ENCODE data around the gene CD151. TPM values are rescaled to one million over a fixed set of nuclear protein-coding genes. Genes with fewer than 3 reads are reported as not detected.
A peak's percentile ranks its signal among the peaks of the same experiment; 100 is the strongest.

The CD151 gene
- total RNA-seq, 6 experiments from 2014 or later: 719 to 1,001 (median 755) TPM

GRCh38 chr11:848380-848931 lies 15.7 kb downstream of the CD151 start:
- Mint-ChIP-seq H3K36me3 (ENCODE audit: low read depth) (no peaks in the 10 kb centered on the region), H3K9me3 (no peaks in the 10 kb centered on the region), H3K27me3 (ENCODE audit: insufficient read depth) (peaks cover 9% of the 10 kb centered on the region), H3K4me1 (ENCODE audit: low read depth) (peaks cover 25% of the 10 kb centered on the region), H3K27ac (no peak overlapping the region), H3K4me3 (no peak overlapping the region)
- TF ChIP-seq, protein P1, sequence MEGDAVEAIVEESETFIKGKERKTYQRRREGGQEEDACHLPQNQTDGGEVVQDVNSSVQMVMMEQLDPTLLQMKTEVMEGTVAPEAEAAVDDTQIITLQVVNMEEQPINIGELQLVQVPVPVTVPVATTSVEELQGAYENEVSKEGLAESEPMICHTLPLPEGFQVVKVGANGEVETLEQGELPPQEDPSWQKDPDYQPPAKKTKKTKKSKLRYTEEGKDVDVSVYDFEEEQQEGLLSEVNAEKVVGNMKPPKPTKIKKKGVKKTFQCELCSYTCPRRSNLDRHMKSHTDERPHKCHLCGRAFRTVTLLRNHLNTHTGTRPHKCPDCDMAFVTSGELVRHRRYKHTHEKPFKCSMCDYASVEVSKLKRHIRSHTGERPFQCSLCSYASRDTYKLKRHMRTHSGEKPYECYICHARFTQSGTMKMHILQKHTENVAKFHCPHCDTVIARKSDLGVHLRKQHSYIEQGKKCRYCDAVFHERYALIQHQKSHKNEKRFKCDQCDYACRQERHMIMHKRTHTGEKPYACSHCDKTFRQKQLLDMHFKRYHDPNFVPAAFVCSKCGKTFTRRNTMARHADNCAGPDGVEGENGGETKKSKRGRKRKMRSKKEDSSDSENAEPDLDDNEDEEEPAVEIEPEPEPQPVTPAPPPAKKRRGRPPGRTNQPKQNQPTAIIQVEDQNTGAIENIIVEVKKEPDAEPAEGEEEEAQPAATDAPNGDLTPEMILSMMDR (IDR thresholded peaks at IDR 0.05): peak; percentile 94
- no peak for DNase-seq

- no peak overlapping the region for H3K4me3 Mint-ChIP-seq
- H3K36me3 Mint-ChIP-seq (ENCODE audit: low read depth): no peaks in the 10 kb centered on the region
- no peaks in the 10 kb centered on the region for H3K9me3 Mint-ChIP-seq
- TF ChIP-seq, protein P1 (IDR thresholded peaks at IDR 0.05): no peak
- H3K27me3 Mint-ChIP-seq (ENCODE audit: insufficient read depth): peaks cover 2% of the 10 kb centered on the region
- peaks cover 25% of the 10 kb centered on the region for H3K4me1 Mint-ChIP-seq (ENCODE audit: low read depth)
- no peak for DNase-seq
- H3K27ac Mint-ChIP-seq: no peak overlapping the region
Observed at GRCh38 chr11:849104-849824, 16.5 kb downstream of the CD151 start.

- H3K27ac Mint-ChIP-seq: no peak overlapping the region
- no peak overlapping the region for H3K4me3 Mint-ChIP-seq
Observed at GRCh38 chr11:849951-850774, 17.4 kb downstream of the CD151 start.

DNA sequence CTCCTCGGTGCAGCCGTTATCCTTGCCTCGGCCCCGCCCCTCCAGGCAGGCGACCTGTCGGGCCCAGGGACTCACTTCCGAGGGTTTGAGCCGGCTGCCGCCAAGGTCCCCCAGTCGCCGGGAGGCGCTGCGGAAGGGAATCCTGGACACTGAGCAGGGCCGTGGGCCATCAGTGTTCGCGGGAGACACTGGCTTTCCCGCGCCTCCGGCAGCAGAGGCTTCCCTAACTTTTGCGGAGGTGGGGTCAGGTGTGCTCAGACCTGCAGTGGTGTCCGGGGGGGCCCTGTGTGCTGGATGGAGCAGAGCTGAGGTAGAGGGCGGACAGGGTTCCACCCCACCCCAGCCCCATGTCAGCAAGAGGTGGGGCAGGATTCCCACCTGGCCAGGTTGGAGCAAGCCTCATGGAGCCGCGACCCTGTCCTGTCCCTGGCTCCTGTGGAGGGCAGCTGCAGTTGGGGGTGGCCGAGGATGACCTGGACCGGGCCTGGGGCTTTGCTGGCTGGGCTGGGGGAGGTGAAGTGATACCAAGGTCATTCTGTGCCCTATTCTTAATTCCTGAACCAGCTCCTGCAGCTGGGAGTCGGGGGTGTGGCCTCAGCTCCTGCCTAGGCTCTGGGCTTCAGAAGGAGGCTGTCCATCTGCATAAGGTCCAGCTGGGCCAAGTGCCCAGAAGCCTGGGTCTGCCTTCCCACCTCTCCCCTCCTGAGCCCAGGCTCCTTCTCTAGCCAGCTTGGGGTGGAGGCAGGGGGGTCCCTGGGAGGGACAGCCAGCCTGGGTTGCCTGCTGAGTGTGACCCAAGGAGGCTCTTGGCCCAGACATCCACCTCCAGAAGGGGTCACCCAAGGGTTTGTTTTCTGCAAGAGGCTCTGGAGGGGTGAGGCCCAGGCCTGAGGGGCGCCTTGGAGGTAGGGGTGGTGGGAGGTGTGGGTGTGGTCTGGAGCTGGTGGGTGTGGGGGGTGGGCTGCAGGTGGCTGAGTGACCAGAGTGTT lies 18.3 kb downstream of the CD151 start:
- Mint-ChIP-seq H3K27ac (no peak overlapping the region; the same call in 1 of the 2 replicates), H3K27me3 (ENCODE audit: insufficient read depth) (peaks cover 4% of the 10 kb centered on the region), H3K4me1 (ENCODE audit: low read depth) (peaks cover 12% of the 10 kb centered on the region), H3K4me3 (no peak overlapping the region), H3K36me3 (ENCODE audit: low read depth) (no peaks in the 10 kb centered on the region), H3K9me3 (no peaks in the 10 kb centered on the region)
- DNase-seq: no peak
- TF ChIP-seq, protein P1 (IDR thresholded peaks at IDR 0.05): peak; percentile 15; the same call in 1 of the 2 replicates

More at GRCh38 chr11:849951-850774, 17.4 kb downstream of the CD151 start:
- H3K27me3 Mint-ChIP-seq (ENCODE audit: insufficient read depth): peaks cover 2% of the 10 kb centered on the region
- TF ChIP-seq, protein P1 (IDR thresholded peaks at IDR 0.05): no peak
- no peak for DNase-seq
- H3K36me3 Mint-ChIP-seq (ENCODE audit: low read depth): no peaks in the 10 kb centered on the region
- H3K9me3 Mint-ChIP-seq: no peaks in the 10 kb centered on the region
- peaks cover 19% of the 10 kb centered on the region for H3K4me1 Mint-ChIP-seq (ENCODE audit: low read depth)

DNA sequence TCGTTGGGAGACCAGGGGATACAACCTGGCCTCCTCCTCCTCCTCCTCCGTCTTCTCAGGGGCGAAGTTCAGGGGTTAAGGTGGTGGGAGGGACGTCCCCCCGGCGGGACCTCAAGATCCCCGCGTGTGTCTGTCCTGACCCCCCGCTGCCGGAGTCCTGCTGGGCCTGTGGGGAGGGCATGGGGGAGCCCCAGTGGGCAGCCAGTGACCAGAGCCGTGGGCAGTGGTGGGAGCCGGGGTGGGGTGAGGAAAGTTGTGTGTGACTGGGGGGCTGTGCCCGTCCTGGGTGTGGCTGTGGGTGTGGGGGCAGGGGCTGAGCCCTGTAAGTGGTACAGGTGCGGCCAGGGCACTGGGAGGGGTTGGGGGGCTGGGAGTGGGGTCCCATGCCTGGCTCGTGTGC lies 20.0 kb downstream of the CD151 start:
- H3K27ac Mint-ChIP-seq: no peak overlapping the region
- H3K27me3 Mint-ChIP-seq (ENCODE audit: insufficient read depth): peaks cover 2% of the 10 kb centered on the region; the same call in 1 of the 2 replicates
- H3K36me3 Mint-ChIP-seq (ENCODE audit: low read depth): no peaks in the 10 kb centered on the region
- no peaks in the 10 kb centered on the region for H3K4me1 Mint-ChIP-seq (ENCODE audit: low read depth)
- DNase-seq: no peak
- H3K4me3 Mint-ChIP-seq: no peak overlapping the region
- TF ChIP-seq, protein P1 (IDR thresholded peaks at IDR 0.05): no peak
- H3K9me3 Mint-ChIP-seq: no peaks in the 10 kb centered on the region

Data from HFFc6 (cell line).